Stimulated activated naive CD8-positive, alpha-beta T cell treated with anti-CD3 and anti-CD28 coated beads, Interleukin-15, amount 100 ng/mL, for 72 hours (primary cell): ENCODE measurements around the gene FAM149A.

ENCODE experiments used
- ATAC-seq: fragments of 150-1000 bp; cut with Tn5 transposase; 2 replicates; pipeline ENCODE4 v1.10.0; 2021; ENCODE audit warnings: mild to moderate bottlenecking, moderate library complexity
- DNase-seq, 2 donors: peaks; one replicate each; pipeline ENCODE4 v3.0.0; 2021 to 2022
- H3K27ac Mint-ChIP-seq, 2 donors: one replicate each; pipeline ENCODE4 v1.8.0; 2022; ENCODE audit warnings: mild to moderate bottlenecking in 2 of 2, mixed read lengths in 2 of 2, moderate library complexity in 2 of 2
- H3K27me3 Mint-ChIP-seq: one replicate; pipeline ENCODE4 v1.8.0; 2022; ENCODE audit warnings: mixed read lengths
- H3K4me1 Mint-ChIP-seq: one replicate; pipeline ENCODE4 v1.8.0; 2022; ENCODE audit warnings: mild to moderate bottlenecking, mixed read lengths
- H3K4me3 Mint-ChIP-seq, 2 donors: one replicate each; pipeline ENCODE4 v1.8.0; 2022; ENCODE audit warnings: mild to moderate bottlenecking in 2 of 2, mixed read lengths in 2 of 2, moderate library complexity in 1 of 2
- H3K9me3 Mint-ChIP-seq, 2 donors: one replicate each; pipeline ENCODE4 v1.8.0; 2022; ENCODE audit warnings: mixed read lengths in 2 of 2

FAM149A gene

DNA sequence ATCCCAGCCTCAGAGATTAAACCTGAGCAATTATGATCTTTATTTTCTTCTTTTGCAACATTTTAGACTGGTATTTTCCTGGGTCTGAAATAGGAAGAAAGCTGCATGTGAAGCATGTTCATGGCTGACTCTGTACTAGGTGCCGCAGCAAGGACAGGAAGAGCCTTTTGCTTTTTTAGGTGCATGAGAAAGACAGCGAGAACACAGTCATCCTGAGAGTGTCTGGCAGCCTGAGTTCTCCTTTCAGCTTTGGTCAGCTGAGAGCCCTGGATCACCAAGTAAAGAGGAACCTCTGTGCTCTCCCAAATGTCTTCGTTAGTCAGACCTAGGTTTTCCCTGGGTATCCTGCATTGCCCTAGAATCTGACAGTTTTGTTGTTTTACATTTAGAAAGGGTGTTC is 29.8 kb downstream of the FAM149A start:
- Mint-ChIP-seq H3K4me1 (peaks cover 14% of the 10 kb centered on the region), H3K27ac (no peak overlapping the region), H3K4me3 (no peak overlapping the region), H3K9me3 (no peaks in the 10 kb centered on the region), H3K27me3 (no peaks in the 10 kb centered on the region)
- ATAC-seq, result peak; percentile 54
- DNase-seq, result no peak

DNA sequence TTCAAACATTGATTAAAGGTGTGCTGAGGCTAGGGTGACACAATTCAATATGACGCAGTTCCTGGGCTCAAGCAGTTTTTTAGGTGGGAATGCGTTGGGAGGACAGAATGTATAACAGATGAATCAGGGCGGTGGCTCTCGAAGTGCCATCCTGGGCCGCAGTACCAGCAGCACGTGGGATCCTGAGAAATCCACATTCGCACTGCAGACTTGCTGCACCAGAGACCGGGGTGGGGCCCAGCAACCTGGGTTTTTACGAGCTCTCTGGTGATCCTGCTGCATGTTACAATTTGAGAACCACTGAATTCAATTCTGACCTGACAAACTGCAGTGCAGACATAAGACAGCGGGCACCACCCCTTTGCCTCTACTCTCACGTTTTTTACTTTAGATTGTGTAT is 30.4 kb downstream of the FAM149A start:
- Mint-ChIP-seq H3K4me1 (peaks cover 14% of the 10 kb centered on the region), H3K4me3 (no peak overlapping the region), H3K27ac (no peak overlapping the region), H3K27me3 (no peaks in the 10 kb centered on the region), H3K9me3 (no peaks in the 10 kb centered on the region)
- DNase-seq, result no peak
- ATAC-seq, result no peak

DNA sequence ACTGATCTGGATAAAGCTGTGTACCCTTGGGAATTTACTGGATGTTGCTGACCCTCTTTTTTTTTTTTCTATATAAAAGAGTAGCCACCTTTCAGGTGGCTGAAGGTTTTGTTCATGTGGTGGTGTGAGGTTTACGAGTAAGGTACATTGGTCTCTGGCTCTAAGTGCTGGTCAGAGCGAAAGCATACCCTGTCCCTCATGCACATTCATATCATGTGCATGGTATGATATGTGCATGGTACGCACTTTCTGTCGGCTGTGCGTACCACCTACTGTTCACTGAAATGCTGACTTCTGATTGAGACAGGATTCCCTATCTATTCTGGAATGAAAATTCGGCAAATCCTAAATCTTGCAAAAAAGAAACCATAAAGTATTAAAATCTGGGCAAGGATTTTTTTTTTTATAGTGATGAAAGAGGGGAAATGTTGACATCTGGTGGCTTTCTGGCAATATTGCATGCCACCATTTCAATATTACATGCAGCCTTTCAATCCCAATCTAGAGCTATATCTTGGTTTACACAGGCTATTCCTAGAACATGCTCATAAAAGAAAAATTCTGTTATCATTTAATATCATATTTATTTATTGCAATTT is 32.8 kb downstream of the FAM149A start:
- H3K4me1 Mint-ChIP-seq, result peaks cover 11% of the 10 kb centered on the region
- no peak for ATAC-seq
- DNase-seq, result no peak
- H3K27ac Mint-ChIP-seq, result no peak overlapping the region
- no peak overlapping the region for H3K4me3 Mint-ChIP-seq
- H3K27me3 Mint-ChIP-seq, result no peaks in the 10 kb centered on the region
- no peaks in the 10 kb centered on the region for H3K9me3 Mint-ChIP-seq

DNA sequence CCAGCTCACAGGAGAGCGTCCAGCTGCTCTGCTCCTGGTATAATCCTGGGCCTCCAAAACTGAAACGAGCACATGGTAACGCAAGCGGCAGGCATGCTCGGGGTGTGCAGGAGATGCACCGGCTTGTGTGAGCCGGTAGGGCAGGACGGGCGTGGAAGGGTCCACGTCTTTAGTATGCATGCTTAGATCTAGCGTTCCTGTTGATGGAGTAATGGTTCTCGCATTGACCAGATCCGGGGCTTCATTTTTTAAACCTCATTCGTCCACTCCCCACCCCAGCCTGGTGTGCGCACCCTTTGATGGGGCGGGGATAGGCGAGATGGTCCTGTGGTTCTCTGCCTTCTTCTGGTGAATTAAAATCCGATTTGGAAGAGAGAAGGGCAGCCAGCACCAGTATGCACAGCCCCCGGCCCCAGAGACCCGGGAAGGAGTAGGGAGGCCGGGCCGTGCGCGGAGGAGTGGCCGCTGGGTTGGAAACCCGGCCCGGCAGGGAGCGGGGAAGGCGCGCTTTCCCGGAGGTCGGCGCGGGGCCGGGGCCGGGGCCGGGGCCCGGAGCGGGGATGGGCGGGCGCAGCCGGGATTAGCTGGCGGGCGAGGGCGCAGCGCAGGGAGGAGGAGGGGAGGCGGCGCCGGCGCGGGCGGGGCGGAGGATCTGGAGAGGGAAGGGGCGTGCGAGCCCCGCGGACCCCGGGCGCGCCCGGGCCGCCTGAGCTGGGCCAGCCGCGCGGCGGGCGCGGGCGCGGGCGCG is 39.9 kb downstream of the FAM149A start:
- Mint-ChIP-seq H3K27ac (peak overlapping the region in 1 of 2 donors; percentile 56), H3K9me3 (no peaks in the 10 kb centered on the region), H3K4me3 (peak overlapping the region; percentile 59 to 82), H3K27me3 (peaks cover 37% of the 10 kb centered on the region), H3K4me1 (peaks cover 7% of the 10 kb centered on the region)
- ATAC-seq, result peak; percentile 72
- no peak for DNase-seq

DNA sequence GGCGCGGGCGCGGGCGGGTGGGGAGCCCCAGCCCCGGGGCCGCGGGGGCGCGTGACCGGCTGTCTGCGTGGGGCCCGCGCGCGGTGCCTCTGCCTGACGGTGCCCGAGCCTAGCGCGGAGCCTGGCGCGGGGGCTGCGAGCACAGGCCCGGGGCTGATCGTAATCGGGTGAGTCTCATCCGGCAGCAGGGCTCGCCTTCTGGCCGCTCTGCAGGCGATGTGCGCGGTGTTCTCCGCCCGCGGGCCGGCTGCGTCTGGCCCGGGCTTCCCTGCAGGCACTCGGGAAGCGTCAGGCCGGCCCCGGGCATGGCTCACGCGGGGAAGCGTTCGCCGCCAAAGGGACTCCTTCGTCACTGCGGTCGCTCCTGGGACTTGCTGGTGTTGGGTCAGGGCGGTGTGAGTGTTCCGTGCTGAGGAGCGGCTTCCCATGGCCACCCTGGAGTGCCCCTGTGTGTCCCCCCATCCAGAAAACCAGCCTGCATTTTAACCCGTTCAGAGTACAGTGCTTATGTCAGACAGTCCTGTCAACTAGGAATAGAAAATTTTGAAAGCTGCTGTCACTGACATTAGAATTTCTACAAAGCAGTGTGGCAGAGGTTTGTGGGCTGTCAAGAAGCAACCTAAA is 40.6 kb downstream of the FAM149A start:
- Mint-ChIP-seq H3K27me3 (peaks cover 37% of the 10 kb centered on the region), H3K9me3 (no peaks in the 10 kb centered on the region)
- peak in 1 of 2 donors; percentile 28 for DNase-seq

DNA sequence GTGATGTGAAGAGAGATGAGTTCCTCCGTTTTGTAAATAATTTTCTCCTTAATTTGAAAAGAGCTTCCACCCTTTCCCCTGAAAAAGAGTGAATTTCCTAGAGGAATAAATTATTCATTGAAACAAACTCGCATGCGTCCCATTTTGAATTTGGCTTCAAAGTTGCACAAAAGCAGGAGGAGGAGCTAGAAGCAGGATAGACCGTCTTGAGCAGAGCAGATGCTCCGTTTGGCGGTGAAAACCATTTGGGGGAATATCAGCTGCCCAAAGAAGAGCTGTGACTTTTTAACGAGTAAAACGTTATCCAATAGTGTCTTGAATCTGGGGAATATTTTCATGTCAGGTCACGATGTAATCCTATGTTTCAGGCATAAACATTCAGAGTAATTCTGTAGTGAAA is 42.0 kb downstream of the FAM149A start:
- no peak overlapping the region for H3K4me3 Mint-ChIP-seq
- H3K27me3 Mint-ChIP-seq, result peaks cover 37% of the 10 kb centered on the region
- DNase-seq (no peak), ATAC-seq (no peak)
- H3K27ac Mint-ChIP-seq, result no peak overlapping the region
- H3K4me1 Mint-ChIP-seq, result peaks cover 7% of the 10 kb centered on the region
- no peaks in the 10 kb centered on the region for H3K9me3 Mint-ChIP-seq

More for the DNA sequence above, 40.6 kb downstream of the FAM149A start:
- Mint-ChIP-seq H3K27ac (no peak overlapping the region), H3K4me1 (peaks cover 7% of the 10 kb centered on the region), H3K4me3 (peak overlapping the region; percentile 50 to 79)
- peak; percentile 66 for ATAC-seq

DNA sequence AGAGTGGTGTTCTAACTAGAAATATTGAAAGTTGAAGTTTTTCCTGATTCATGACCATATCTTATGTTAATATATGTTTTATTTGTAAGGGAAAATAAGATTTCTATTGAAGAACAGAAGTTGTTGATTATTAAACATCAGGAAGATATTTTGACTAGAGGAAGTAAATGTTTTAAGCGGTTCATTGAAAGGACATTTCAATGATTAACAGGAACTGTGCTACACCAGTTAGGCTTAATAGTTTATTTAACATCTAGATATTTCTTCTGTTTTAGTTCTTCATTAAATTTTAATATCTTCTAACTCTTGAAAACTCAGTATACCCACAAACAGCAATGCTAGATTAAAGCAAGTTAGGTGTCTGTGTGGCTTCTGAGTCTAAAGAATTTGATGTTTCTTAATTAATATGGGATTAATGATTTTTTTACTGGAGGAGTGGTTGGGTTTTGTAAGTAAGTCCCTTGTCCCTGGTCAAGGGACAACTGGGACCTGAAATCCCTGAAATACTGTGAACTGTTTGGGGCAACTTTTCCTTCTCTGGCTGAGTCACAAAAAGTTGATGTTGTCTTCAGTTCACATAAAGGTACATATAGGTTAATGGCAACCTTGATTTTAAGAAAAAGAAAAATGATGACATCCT is 44.0 kb downstream of the FAM149A start:
- H3K27me3 Mint-ChIP-seq, result peaks cover 45% of the 10 kb centered on the region
- no peaks in the 10 kb centered on the region for H3K9me3 Mint-ChIP-seq
- H3K4me3 Mint-ChIP-seq, result no peak overlapping the region
- H3K4me1 Mint-ChIP-seq, result peaks cover 7% of the 10 kb centered on the region
- no peak for DNase-seq
- H3K27ac Mint-ChIP-seq, result no peak overlapping the region
- ATAC-seq, result no peak

DNA sequence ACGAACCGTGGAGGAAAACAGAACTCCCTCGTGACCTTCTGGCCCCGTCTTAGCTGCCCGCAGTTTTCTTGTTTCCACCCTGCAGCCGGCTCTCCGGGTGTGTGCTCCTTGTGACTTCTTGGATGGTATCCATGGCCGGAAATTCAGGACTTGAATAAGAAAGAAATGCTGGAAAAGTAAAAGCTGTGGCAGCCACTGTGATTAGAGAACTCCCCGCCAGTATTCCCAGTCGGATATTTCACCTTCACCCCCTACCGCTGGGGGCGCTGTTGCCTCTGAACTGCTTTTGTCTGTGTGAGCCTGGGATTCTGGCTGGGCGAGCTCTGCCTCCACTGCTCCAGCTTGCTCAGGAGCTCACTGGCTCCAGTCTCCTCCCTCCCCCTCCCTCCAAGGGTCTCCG is 45.4 kb downstream of the FAM149A start:
- peaks cover 33% of the 10 kb centered on the region for H3K27me3 Mint-ChIP-seq
- H3K9me3 Mint-ChIP-seq, result no peaks in the 10 kb centered on the region
- H3K4me3 Mint-ChIP-seq, result no peak overlapping the region
- H3K27ac Mint-ChIP-seq, result no peak overlapping the region
- no peak for ATAC-seq
- no peak for DNase-seq
- H3K4me1 Mint-ChIP-seq, result no peaks in the 10 kb centered on the region

DNA sequence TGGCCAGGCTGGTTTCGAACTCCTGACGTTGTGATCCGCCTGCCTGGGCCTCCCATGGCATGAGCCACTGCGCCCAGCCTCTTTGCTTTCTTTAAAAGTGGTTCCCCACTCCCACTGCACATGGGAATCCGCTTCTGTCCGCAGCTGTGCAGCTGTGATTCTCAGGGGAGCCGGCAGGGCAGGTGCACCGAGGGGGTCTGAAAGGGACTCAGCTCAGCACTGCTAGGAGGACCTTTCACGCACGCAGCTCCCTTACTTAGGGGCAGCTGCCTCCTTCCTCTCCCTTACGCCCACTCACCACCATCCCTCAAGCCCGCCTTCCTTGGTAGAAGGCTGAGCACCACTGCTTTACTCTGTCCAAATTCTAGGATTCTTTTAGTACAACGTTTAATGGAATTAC is 46.4 kb downstream of the FAM149A start:
- Mint-ChIP-seq H3K4me1 (peaks cover 8% of the 10 kb centered on the region), H3K9me3 (no peaks in the 10 kb centered on the region), H3K4me3 (no peak overlapping the region), H3K27ac (no peak overlapping the region), H3K27me3 (peaks cover 33% of the 10 kb centered on the region)
- DNase-seq (no peak), ATAC-seq (no peak)

DNA sequence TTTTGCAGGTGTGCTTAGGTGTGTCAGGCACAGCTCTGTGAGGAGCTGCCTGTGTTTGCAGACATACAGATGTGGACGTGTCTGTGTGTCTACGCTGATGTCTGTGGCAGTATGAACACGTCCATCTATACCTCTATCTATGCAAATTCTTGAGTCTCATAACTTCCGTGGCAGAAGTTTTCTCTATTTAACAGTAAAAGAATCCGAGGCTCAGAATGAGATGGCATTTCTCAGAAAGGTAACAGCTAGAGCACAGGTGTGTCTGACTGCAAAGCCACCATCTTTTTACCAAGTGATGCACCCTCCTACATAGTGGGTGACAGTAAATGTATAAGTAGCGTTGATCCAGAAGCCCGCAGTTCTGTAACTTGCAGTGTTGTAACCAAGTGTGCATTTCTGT is 47.0 kb downstream of the FAM149A start:
- ATAC-seq (no peak), DNase-seq (no peak)
- Mint-ChIP-seq H3K9me3 (no peaks in the 10 kb centered on the region), H3K4me3 (no peak overlapping the region), H3K27ac (no peak overlapping the region), H3K27me3 (peaks cover 27% of the 10 kb centered on the region), H3K4me1 (peaks cover 9% of the 10 kb centered on the region)

DNA sequence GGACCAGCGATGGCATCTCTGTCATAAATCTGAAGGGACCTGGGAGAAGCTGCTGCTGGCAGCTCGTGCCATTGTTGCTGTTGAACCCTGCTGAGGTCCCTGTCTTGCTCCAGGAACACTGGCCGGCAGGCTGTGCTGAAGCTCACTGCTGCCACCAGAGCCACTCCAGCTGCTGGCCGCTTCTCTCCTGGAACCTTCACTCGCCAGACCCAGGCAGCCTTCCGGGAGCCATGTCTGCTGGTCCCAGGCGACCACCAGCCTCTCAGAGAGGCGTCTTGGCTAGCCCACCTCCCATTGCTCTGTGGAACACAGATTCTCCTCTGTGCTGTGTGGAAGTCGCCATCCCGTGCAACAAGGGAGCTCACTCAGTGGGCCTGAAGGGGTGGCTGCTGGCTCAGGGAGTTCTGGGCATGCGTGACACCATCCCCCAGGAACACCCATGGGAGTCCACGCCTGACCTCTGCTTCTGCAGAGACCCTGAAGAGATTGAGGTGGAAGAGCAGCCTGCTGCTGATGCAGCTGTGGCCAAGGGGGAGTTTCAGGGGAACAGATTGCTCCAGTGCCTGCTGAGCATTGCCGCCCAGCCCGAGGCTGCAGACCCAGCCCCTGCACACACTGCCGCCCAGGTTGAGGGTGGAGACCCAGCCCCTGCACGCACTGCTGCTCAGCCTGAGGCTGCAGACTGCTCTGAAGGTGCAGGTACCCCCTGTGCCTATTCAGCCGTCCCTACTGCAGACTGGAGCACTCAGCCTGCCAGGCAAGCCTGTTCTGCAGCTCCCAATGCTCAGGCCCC is 53.7 kb downstream of the FAM149A start:
- peaks cover 9% of the 10 kb centered on the region for H3K4me1 Mint-ChIP-seq
- ATAC-seq (peak; percentile 36), DNase-seq (no peak)
- no peak overlapping the region for H3K4me3 Mint-ChIP-seq
- H3K9me3 Mint-ChIP-seq, result no peaks in the 10 kb centered on the region
- H3K27ac Mint-ChIP-seq, result no peak overlapping the region
- peaks cover 11% of the 10 kb centered on the region for H3K27me3 Mint-ChIP-seq

DNA sequence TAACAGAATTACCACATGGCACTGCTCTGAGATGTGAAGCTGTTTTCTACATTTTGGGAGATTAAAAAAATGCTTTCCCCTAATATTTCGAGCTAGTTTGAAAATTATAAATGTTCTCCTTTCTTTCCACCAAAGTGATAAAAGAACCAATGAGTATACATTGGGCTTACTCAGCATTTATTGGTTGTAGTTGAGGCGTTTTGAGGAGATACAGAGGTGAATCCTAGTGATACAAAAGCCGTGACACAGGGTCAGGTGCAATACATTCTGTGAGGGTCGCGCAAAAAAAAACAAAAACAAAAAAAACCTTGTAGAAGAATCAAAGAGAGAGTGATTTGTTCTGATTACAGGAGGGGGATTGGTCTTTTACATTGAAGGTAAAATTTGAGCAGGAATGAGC is 54.5 kb downstream of the FAM149A start:
- Mint-ChIP-seq H3K4me1 (peaks cover 9% of the 10 kb centered on the region), H3K27ac (no peak overlapping the region), H3K4me3 (no peak overlapping the region), H3K27me3 (peaks cover 11% of the 10 kb centered on the region), H3K9me3 (no peaks in the 10 kb centered on the region)
- DNase-seq, result no peak
- ATAC-seq, result no peak

DNA sequence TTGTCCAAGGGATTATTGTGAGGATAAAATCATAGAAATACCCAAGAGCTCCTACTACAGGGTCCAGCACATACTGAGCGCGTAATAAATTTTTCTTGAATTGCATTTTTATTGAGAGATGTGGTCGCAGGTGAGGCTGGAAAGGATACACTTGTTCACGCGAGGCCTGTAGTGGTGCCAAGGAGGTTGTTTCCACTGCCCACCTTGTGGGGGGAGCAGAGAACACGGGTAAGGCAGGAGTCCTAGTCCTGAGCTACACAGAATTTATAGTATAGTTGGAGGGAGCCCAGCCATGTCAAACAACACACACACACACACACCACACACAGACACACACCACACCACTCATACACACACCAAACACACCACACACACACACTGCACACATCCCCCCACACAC is 55.1 kb downstream of the FAM149A start:
- Mint-ChIP-seq H3K27ac (no peak overlapping the region), H3K9me3 (no peaks in the 10 kb centered on the region), H3K4me1 (peaks cover 9% of the 10 kb centered on the region), H3K27me3 (peaks cover 13% of the 10 kb centered on the region), H3K4me3 (no peak overlapping the region)
- ATAC-seq (peak; percentile 41), DNase-seq (no peak)

DNA sequence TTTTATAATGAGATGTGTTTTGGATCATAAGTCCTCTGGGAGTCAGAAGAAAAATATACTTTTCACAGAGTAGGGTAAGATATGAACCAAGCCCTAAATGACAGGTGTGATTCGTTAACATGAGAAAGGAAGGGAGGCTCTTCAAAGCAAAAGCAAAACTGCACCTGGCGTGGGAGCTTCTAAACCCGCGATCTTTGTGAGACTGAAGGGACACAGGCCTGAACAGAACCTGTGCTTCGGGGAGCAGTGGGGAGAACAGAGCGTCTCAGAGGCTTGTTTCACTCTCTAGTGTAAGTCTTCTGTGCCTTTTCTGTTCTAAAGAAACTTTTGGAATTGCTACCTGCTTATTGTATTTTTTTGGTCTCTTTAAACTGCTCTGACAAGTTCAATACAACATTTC is 56.6 kb downstream of the FAM149A start:
- peak; percentile 40 for ATAC-seq
- H3K27ac Mint-ChIP-seq, result peak overlapping the region in 1 of 2 donors; percentile 75

DNA sequence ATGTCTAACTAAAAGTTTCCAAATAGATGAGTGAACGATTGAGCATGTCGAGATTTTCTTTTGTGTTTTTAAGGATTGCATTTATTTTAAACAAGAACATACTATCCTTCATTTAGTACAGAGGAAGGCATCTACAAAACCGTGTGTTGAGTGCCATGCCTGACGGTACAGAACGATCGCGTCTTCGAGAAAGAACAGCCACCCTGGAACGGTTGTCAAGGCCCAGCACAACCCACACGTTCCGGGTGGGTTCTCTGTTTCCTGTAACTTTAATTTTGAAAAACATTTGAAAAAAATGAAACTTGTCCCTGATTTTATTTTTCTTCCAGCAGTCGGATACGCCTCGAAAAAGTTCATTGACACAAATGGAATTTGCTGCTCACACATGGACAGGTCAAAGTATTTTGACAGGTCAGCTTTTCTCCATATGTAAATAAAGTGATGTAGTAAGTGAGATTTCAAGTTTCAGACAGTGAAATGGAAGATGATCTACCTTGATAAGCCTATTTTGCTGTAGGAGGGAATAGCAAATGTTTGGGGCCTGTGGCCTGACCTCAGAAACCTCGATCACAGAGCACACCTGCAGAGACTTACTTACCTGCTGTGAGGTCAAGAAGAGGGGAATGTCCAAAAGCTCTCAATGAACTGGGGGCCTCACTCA is 62.5 kb downstream of the FAM149A start:
- DNase-seq (no peak), ATAC-seq (no peak)
- Mint-ChIP-seq H3K9me3 (no peaks in the 10 kb centered on the region), H3K27ac (no peak overlapping the region), H3K4me3 (no peak overlapping the region), H3K4me1 (no peaks in the 10 kb centered on the region), H3K27me3 (peaks cover 10% of the 10 kb centered on the region)

More for the DNA sequence above, 56.6 kb downstream of the FAM149A start:
- Mint-ChIP-seq H3K4me3 (peak overlapping the region; percentile 24 to 62), H3K27me3 (peaks cover 10% of the 10 kb centered on the region), H3K9me3 (no peaks in the 10 kb centered on the region), H3K4me1 (no peaks in the 10 kb centered on the region)
- no peak for DNase-seq
